Measurements from ENCODE around the gene AHCYL2. TPM values are rescaled to one million over a fixed set of nuclear protein-coding genes. Genes with fewer than 3 reads are reported as not detected.

AHCYL2 gene
- total RNA-seq, 1 donor from 2014 or later: 106 TPM

DNA sequence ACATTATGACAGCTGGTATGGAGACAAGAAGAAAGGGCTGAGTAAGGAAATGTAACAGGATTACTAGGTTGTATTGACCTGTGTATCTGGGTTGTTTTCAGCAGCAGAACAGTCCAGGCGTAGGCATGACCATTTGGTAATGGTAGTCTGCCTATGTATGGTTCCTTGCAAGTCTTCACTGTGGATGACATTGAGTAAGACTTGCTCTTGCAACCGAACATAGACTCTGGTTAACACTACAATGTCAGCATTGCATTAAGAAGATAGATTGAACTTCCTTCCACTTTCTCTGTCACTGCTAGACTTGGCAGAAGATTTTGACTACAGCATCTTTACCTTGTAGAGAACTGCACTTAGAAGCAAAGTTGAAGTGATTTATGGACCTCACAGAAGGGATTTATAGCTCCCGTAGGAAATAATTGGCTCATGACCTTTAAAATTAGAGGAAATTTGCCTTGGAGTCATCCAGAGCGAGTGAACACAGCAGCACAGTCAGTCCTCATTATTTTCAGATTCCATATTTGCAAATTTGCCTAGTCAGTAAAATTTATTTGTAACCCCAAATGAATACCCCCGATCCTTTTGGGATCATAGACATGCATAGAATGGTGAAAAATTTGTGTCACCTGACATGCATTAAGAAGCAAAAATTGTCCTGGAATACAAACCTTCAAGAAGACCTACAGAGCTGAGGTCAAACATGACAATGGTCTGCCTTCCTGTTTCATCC, 129.8 kb downstream of the AHCYL2 start:
- DNase-seq: no peak
- TF ChIP-seq, protein P1, sequence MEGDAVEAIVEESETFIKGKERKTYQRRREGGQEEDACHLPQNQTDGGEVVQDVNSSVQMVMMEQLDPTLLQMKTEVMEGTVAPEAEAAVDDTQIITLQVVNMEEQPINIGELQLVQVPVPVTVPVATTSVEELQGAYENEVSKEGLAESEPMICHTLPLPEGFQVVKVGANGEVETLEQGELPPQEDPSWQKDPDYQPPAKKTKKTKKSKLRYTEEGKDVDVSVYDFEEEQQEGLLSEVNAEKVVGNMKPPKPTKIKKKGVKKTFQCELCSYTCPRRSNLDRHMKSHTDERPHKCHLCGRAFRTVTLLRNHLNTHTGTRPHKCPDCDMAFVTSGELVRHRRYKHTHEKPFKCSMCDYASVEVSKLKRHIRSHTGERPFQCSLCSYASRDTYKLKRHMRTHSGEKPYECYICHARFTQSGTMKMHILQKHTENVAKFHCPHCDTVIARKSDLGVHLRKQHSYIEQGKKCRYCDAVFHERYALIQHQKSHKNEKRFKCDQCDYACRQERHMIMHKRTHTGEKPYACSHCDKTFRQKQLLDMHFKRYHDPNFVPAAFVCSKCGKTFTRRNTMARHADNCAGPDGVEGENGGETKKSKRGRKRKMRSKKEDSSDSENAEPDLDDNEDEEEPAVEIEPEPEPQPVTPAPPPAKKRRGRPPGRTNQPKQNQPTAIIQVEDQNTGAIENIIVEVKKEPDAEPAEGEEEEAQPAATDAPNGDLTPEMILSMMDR (IDR thresholded peaks at IDR 0.05): no peak

GRCh38 chr7:129356176-129356575, 131.3 kb downstream of the AHCYL2 start:
- DNase-seq (no peak), ATAC-seq (no peak)
- Histone ChIP-seq H3K36me3 (no peaks in the 10 kb centered on the region), H3K4me3 (no peak overlapping the region), H3K27me3 (no peaks in the 10 kb centered on the region), H3K9me3 (no peaks in the 10 kb centered on the region), H3K4me1 (no peaks in the 10 kb centered on the region), H3K27ac (no peak overlapping the region)
- TF ChIP-seq, protein P1 (IDR thresholded peaks at IDR 0.05): no peak
- intact Hi-C loops (cut with DNase I): no loop called here

More for the DNA sequence above, 129.8 kb downstream of the AHCYL2 start:
- Histone ChIP-seq H3K4me3 (no peak overlapping the region), H3K36me3 (no peaks in the 10 kb centered on the region), H3K27ac (no peak overlapping the region), H3K27me3 (no peaks in the 10 kb centered on the region), H3K9me3 (no peaks in the 10 kb centered on the region), H3K4me1 (no peaks in the 10 kb centered on the region)
- intact Hi-C loops (cut with DNase I): no loop called here
- ATAC-seq: peak; percentile 41

DNA sequence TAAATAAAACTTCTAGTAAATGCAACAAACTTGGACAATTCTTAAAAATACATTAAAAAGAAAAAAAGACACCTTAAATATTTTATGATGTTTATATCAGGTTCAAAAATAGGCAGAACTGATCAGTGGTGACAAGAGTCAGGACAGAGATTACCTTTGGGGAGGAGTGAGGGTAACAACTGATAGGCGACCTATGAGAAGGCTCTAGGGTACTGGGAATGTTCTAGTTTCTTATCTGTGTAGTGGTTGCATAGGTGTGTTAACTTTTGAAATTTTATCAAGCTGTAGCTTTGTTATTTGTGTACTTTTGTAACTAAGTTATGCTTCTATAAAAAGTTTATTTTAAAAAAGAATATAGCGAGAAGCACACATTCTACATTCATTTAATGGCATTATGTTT, 134.3 kb downstream of the AHCYL2 start:
- DNase-seq (no peak), ATAC-seq (peak; percentile 48)
- Histone ChIP-seq H3K36me3 (no peaks in the 10 kb centered on the region), H3K27ac (no peak overlapping the region), H3K9me3 (no peaks in the 10 kb centered on the region), H3K4me3 (no peak overlapping the region), H3K4me1 (no peaks in the 10 kb centered on the region), H3K27me3 (no peaks in the 10 kb centered on the region)
- intact Hi-C loops (cut with DNase I): no loop called here
- TF ChIP-seq, protein P1 (IDR thresholded peaks at IDR 0.05): no peak

- intact Hi-C loops (cut with DNase I): no loop called here
- Histone ChIP-seq H3K4me1 (no peaks in the 10 kb centered on the region), H3K4me3 (no peak overlapping the region), H3K36me3 (no peaks in the 10 kb centered on the region), H3K27ac (no peak overlapping the region), H3K9me3 (no peaks in the 10 kb centered on the region), H3K27me3 (no peaks in the 10 kb centered on the region)
- DNase-seq (no peak), ATAC-seq (no peak)
- TF ChIP-seq, protein P1 (IDR thresholded peaks at IDR 0.05): no peak
Measured at GRCh38 chr7:129359638-129360037, 134.8 kb downstream of the AHCYL2 start.

DNA sequence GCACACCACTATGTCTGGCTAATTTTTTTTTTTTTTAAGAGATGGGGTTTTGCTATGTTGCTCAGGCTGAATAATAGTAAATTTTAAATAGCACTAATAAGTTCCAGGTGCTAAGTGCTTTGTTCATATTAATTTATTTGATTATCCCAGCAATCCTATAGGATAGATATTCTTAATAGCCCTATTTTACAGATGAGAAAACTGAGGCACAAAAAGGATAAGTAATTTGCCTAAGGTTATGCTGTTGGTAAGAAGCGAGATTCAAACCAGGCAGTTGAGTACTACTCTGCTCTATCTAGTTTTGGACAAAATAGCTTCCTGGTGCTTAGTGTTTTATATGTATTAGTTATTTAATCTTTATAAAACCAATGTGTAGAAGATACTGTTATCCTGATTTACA, 136.9 kb downstream of the AHCYL2 start:
- no peak for ATAC-seq
- intact Hi-C loops (cut with DNase I): no loop called here

More for the DNA sequence above, 136.9 kb downstream of the AHCYL2 start:
- no peak for DNase-seq
- TF ChIP-seq, protein P1 (IDR thresholded peaks at IDR 0.05): no peak
- no peaks in the 10 kb centered on the region for H3K36me3 ChIP-seq
- no peak overlapping the region for H3K4me3 ChIP-seq
- H3K4me1 ChIP-seq: no peaks in the 10 kb centered on the region
- H3K9me3 ChIP-seq: no peaks in the 10 kb centered on the region
- H3K27ac ChIP-seq: no peak overlapping the region
- no peaks in the 10 kb centered on the region for H3K27me3 ChIP-seq

Data from upper lobe of right lung (tissue), 1 donor.